ENCODE measurements around the gene TMEM116.

- no peak for TF ChIP-seq CTCF (IDR thresholded peaks at IDR 0.05)
- TF ChIP-seq POLR2A (IDR thresholded peaks at IDR 0.05): no peak
Observed at GRCh38 chr12:111886662-111887545, 126.1 kb downstream of the TMEM116 start.

Data from lower leg skin (tissue), 3 donors.